ENCODE results near the gene PITPNC1. TPM values are rescaled to one million over a fixed set of nuclear protein-coding genes. Genes with fewer than 3 reads are reported as not detected.

Gene PITPNC1
- total and polyA plus RNA-seq, 2 donors (not counting 1 experiment from before 2014, with no cell fraction given): 5.8 to 7.1 TPM

DNA sequence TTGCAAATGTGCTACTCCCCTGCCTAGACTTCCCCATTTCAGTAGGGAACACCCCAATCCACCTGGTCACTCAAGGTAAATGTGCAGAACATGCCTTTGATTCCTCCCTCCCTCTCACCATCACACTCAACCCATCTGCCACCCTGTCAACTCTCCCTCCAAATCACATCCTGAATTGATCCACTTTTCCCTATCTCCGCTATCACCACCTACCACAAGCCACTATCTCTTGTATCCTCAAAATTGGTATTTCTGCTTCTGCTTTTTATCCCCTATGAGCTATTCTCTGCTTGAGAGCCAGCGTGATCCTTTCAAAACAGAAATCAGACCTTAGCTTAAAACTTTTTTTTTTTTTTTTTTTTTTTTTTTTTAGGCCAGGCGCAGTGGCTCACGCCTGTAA is 335.3 kb downstream of the PITPNC1 start:
- Histone ChIP-seq H4K20me1 (ENCODE audit: control insufficient read depth, extremely low read depth, insufficient read depth, low read length) (no peaks in the 10 kb centered on the region), H3K4me3 (replicated peaks in 1 of 4; ENCODE audit: control extremely low read depth in 1 of 4, insufficient read depth in 1 of 4, low read depth in 3 of 4, low read length in 4 of 4) (no peak overlapping the region)

GRCh38 chr17:67713169-67713568 is 336.1 kb downstream of the PITPNC1 start:
- Histone ChIP-seq H2AFZ (ENCODE audit: low read length) (no peak overlapping the region), H3K4me3 (replicated peaks in 1 of 4; ENCODE audit: control extremely low read depth in 1 of 4, insufficient read depth in 1 of 4, low read depth in 3 of 4, low read length in 4 of 4) (no peak overlapping the region), H3K4me1 (ENCODE audit: control insufficient read depth, extremely low read depth, insufficient read depth, low read length) (no peaks in the 10 kb centered on the region), H3K27me3 (ENCODE audit: control insufficient read depth, insufficient read depth, low read length) (no peaks in the 10 kb centered on the region), H3K36me3 (ENCODE audit: control insufficient read depth, insufficient read depth, low read length) (no peaks in the 10 kb centered on the region), H4K20me1 (ENCODE audit: control insufficient read depth, extremely low read depth, insufficient read depth, low read length) (no peaks in the 10 kb centered on the region), H3K4me2 (ENCODE audit: extremely low read depth, insufficient read depth, low read length) (no peak overlapping the region), H3K27ac (ENCODE audit: insufficient read depth, low read length) (no peak overlapping the region), H3K79me2 (ENCODE audit: control insufficient read depth, insufficient read depth, low read length) (peaks cover 4% of the 10 kb centered on the region), H3K9ac (ENCODE audit: insufficient read depth, low read length) (no peak overlapping the region), H3K9me3 (ENCODE audit: control insufficient read depth, insufficient read depth, low read depth, low read length) (no peaks in the 10 kb centered on the region)
- no peak for TF ChIP-seq EZH2 (IDR thresholded peaks at IDR 0.05; ENCODE audit: low read length, missing control alignments)
- TF ChIP-seq, protein P1, sequence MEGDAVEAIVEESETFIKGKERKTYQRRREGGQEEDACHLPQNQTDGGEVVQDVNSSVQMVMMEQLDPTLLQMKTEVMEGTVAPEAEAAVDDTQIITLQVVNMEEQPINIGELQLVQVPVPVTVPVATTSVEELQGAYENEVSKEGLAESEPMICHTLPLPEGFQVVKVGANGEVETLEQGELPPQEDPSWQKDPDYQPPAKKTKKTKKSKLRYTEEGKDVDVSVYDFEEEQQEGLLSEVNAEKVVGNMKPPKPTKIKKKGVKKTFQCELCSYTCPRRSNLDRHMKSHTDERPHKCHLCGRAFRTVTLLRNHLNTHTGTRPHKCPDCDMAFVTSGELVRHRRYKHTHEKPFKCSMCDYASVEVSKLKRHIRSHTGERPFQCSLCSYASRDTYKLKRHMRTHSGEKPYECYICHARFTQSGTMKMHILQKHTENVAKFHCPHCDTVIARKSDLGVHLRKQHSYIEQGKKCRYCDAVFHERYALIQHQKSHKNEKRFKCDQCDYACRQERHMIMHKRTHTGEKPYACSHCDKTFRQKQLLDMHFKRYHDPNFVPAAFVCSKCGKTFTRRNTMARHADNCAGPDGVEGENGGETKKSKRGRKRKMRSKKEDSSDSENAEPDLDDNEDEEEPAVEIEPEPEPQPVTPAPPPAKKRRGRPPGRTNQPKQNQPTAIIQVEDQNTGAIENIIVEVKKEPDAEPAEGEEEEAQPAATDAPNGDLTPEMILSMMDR (conservative IDR thresholded peaks at IDR 0.05 in 1 of 2, IDR thresholded peaks at IDR 0.05 in 1 of 2; ENCODE audit: low read depth in 1 of 2, low read length in 2 of 2): no peak
- DNase-seq (ENCODE audit: low read depth in 2 of 2): no peak

More for the DNA sequence above, 335.3 kb downstream of the PITPNC1 start:
- Histone ChIP-seq H2AFZ (ENCODE audit: low read length) (no peak overlapping the region), H3K27ac (ENCODE audit: insufficient read depth, low read length) (no peak overlapping the region), H3K36me3 (ENCODE audit: control insufficient read depth, insufficient read depth, low read length) (no peaks in the 10 kb centered on the region), H3K27me3 (ENCODE audit: control insufficient read depth, insufficient read depth, low read length) (no peaks in the 10 kb centered on the region), H3K9me3 (ENCODE audit: control insufficient read depth, insufficient read depth, low read depth, low read length) (no peaks in the 10 kb centered on the region), H3K4me1 (ENCODE audit: control insufficient read depth, extremely low read depth, insufficient read depth, low read length) (no peaks in the 10 kb centered on the region), H3K9ac (ENCODE audit: insufficient read depth, low read length) (no peak overlapping the region), H3K4me2 (ENCODE audit: extremely low read depth, insufficient read depth, low read length) (no peak overlapping the region), H3K79me2 (ENCODE audit: control insufficient read depth, insufficient read depth, low read length) (no peaks in the 10 kb centered on the region)
- DNase-seq (ENCODE audit: low read depth in 2 of 2): no peak
- TF ChIP-seq, protein P1 (conservative IDR thresholded peaks at IDR 0.05 in 1 of 2, IDR thresholded peaks at IDR 0.05 in 1 of 2; ENCODE audit: low read depth in 1 of 2, low read length in 2 of 2): no peak
- no peak for TF ChIP-seq EZH2 (IDR thresholded peaks at IDR 0.05; ENCODE audit: low read length, missing control alignments)

DNA sequence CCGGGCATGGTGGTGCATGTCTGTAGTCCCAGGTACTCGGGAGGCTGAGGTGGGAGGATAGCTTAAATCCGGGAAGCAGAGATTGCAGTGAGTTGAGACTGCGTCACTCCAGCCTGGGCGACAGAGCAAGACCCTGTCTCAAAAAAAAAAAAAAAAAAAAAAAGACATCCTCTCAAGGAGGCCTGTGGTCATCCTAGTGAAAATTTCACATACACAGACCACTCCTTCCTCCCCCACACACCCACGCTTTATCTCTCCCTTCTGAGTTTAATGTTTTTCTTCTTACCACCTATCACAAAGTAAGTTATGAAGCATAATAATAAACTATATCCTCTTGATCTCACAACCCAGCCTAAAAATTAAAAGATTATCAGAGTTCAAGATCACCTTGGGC is 339.3 kb downstream of the PITPNC1 start:
- Histone ChIP-seq H3K27me3 (ENCODE audit: control insufficient read depth, insufficient read depth, low read length) (no peaks in the 10 kb centered on the region), H3K79me2 (ENCODE audit: control insufficient read depth, insufficient read depth, low read length) (peaks cover 26% of the 10 kb centered on the region), H3K36me3 (ENCODE audit: control insufficient read depth, insufficient read depth, low read length) (peaks cover 2% of the 10 kb centered on the region), H3K9me3 (ENCODE audit: control insufficient read depth, insufficient read depth, low read depth, low read length) (no peaks in the 10 kb centered on the region), H3K27ac (ENCODE audit: insufficient read depth, low read length) (no peak overlapping the region), H3K4me2 (ENCODE audit: extremely low read depth, insufficient read depth, low read length) (no peak overlapping the region), H2AFZ (ENCODE audit: low read length) (no peak overlapping the region), H3K9ac (ENCODE audit: insufficient read depth, low read length) (no peak overlapping the region), H4K20me1 (ENCODE audit: control insufficient read depth, extremely low read depth, insufficient read depth, low read length) (no peaks in the 10 kb centered on the region), H3K4me3 (replicated peaks in 1 of 4; ENCODE audit: control extremely low read depth in 1 of 4, insufficient read depth in 1 of 4, low read depth in 3 of 4, low read length in 4 of 4) (no peak overlapping the region), H3K4me1 (ENCODE audit: control insufficient read depth, extremely low read depth, insufficient read depth, low read length) (no peaks in the 10 kb centered on the region)
- TF ChIP-seq EZH2 (IDR thresholded peaks at IDR 0.05; ENCODE audit: low read length, missing control alignments): no peak
- TF ChIP-seq, protein P1 (conservative IDR thresholded peaks at IDR 0.05 in 1 of 2, IDR thresholded peaks at IDR 0.05 in 1 of 2; ENCODE audit: low read depth in 1 of 2, low read length in 2 of 2): no peak
- no peak for DNase-seq (ENCODE audit: low read depth in 2 of 2)

Data from fibroblast of lung (primary cell).